Kasumi-1 (cell line): ENCODE results near the gene LRRC25.

Experiments used
- DNase-seq, 2 experiments: peaks; one replicate each; lab custom pipeline; 2025; lab: John Stamatoyannopoulos, UW

The LRRC25 gene

DNA sequence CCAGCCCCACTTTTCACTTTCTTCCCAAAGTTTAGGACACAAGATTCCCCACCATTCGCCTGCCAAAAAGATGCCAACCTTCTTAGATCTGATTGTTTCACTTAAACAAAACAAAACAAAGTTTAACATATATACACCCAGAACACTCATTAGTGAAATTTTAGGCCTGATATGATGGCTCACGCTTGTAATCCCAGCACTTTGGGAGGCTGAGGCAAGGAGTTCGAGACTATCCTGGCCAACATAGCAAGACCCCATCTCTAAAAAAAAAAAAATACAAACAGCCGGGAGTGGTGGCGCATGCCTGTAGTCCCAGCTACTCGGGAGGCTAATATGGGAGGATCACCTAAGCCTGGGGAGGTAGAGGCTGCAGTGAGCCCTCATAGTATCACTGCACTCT is 52.1 kb downstream of the LRRC25 start:
- no peak for DNase-seq

DNA sequence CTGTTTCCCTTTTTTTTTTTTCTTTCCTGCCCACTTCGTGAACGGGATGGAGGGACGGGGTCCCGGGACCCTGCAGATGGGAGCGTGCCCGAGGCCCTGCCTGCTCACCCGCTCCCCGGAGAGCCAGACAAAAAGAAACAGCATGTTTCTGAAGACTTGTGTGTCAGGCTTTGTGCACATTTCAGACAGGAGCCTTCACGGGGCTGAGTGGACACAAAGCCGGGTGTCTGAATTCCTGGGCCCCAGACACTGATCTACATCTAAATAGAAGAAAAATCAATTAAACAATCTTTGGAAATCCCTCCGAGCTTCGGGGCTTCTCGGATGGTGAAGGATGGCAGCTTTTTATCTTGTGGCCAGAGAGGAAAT is 52.9 kb downstream of the LRRC25 start:
- no peak for DNase-seq

DNA sequence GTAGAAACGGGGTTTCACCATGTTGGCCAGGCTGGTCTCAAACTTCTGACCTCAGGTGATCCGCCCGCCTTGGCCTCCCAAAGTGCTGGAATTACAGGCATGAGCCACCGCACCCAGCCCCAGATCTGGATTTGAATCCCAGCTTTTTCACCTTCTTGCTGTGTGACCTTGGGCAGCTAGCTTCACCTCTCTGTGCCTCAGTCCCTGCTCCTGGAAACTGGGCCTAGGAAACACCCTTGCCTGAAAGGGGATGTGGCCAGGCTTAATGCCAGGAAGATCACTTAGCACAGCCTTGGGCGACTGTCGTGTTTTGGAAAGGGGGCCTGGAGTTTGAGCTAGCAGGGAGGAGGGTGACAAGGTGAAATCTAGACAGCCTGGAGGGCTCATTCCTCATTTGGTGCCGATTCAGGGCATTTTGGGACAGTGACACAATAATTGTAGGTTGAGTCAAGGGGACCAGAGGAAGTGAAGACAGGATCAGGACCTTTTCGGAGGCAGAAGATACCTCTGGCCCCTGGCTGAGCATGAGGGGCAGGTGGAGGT is 55.3 kb downstream of the LRRC25 start:
- DNase-seq, result no peak
